Esophagus squamous epithelium (tissue), 5 donors: ENCODE measurements around the gene SIAE. TPM values are rescaled to one million over a fixed set of nuclear protein-coding genes. Genes with fewer than 3 reads are reported as not detected.

ENCODE experiments used
- DNase-seq: peaks from one replicate; lab custom pipeline; 2025; lab: John Stamatoyannopoulos, UW
- H3K27ac ChIP-seq, 4 donors: fragments of 200-600 bp; sonication (generic); one replicate each; pipeline ENCODE4 v1.5.1; 2016 to 2019; ENCODE audit warnings: mild to moderate bottlenecking in 1 of 4
- H3K27me3 ChIP-seq, 4 donors: fragments of 200-600 bp; sonication (generic); 1 replicate in 3 of 4; 2 replicates in 1 of 4; pipeline versions ENCODE4 v1.5.1 to v1.6.0; 2017 to 2021; ENCODE audit warnings: antibody characterized with exemption in 1 of 4
- H3K36me3 ChIP-seq, 3 donors: fragments of 200-600 bp; sonication (generic); one replicate each; pipeline ENCODE4 v1.5.1; 2016 to 2019
- H3K4me1 ChIP-seq, 3 donors: fragments of 200-600 bp; sonication (generic); one replicate each; pipeline ENCODE4 v1.5.1; 2017 to 2019
- H3K4me3 ChIP-seq, 4 donors: fragments of 200-600 bp; sonication (generic); 1 replicate in 3 of 4; 2 replicates in 1 of 4; pipeline ENCODE4 v1.5.1; 2016 to 2019; ENCODE audit warnings: mild to moderate bottlenecking in 2 of 4, moderate library complexity in 1 of 4
- H3K9me3 ChIP-seq, 3 donors: fragments of 200-600 bp; sonication (generic); one replicate each; pipeline ENCODE4 v1.5.1; 2016 to 2019
- CTCF ChIP-seq, 6 experiments: fragments of 450-650 bp in 4 of 6; fragments of 200-600 bp in 2 of 6; sonication (generic) in 2 of 6; IDR thresholded peaks; one replicate each; pipeline ENCODE4 v1.5.1; 2016 to 2019; ENCODE audit warnings: antibody characterized with exemption in 6 of 6, mild to moderate bottlenecking in 4 of 6, moderate library complexity in 4 of 6
- POLR2A ChIP-seq, 4 donors: fragments of 450-650 bp; IDR thresholded peaks; one replicate each; pipeline ENCODE4 v1.6.1; 2017; ENCODE audit warnings: antibody characterized with exemption in 4 of 4, mild to moderate bottlenecking in 4 of 4, moderate library complexity in 3 of 4
- WGBS, 2 donors: methylation state at CpG; one replicate each; pipeline ENCODE4 v1.1.5; 2018; 5-methylcytosine and 5-hydroxymethylcytosine counted together
- intact Hi-C: fragments of 100-400 bp; cut with DNase I; formaldehyde crosslinking; loops from one replicate; pipeline ENCODE4 v1.15.0; 2022
- total RNA-seq, 4 donors: library from RNA; depleted of rRNA; stranded (reverse); fragments of >200 nt; gene quantifications; one replicate each; pipeline ENCODE4 v1.1.0, GENCODE V29; 2016
- donor health status: DM: yes; HTN: yes; CAD: no.

The SIAE gene
- total RNA-seq, 4 donors from 2014 or later = 5.7 to 19.6 (median 8.0) TPM

- no peak for DNase-seq
- Histone ChIP-seq H3K27ac (no peak overlapping the region), H3K4me3 (no peak overlapping the region), H3K9me3 (no peaks in the 10 kb centered on the region), H3K36me3 (peaks cover 0 to 70% (median 0%) of the 10 kb centered on the region in 3 donors), H3K4me1 (no peaks in the 10 kb centered on the region), H3K27me3 (no peaks in the 10 kb centered on the region)
- TF ChIP-seq CTCF (IDR thresholded peaks at IDR 0.05) (no peak), POLR2A (IDR thresholded peaks at IDR 0.05) (no peak)
- intact Hi-C loops = loop anchor here (10.0 kb wide), 1 partner anchor 173 kb away; no protein-coding TSS in a partner anchor
Observed at GRCh38 chr11:124661553-124661952, 12.0 kb downstream of the SIAE start.

DNA sequence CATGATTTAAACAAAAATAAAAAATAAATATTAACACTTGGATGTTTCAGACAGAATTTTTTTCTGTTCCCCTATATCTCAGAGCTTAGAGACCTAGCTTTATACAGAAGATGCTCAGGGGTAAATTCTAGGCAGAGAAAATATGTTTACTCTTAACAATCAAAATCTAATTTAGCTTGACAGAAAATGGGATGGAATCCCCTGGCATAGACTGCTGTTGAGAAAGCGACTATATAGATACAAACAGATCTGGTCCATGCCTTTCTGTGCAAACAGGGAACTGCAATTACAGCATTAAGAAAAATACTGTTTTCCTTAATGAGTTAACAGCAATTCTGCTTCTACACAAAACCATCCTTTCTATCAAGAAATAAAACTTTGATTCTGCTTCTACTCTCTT lies 14.6 kb downstream of the SIAE start:
- 89 to 90% methylated on average over 1 of the region's 1 CpG for WGBS, 2 donors
- peaks cover 0 to 53% (median 0%) of the 10 kb centered on the region in 3 donors for H3K36me3 ChIP-seq
- intact Hi-C loops = no loop called here
- TF ChIP-seq POLR2A (IDR thresholded peaks at IDR 0.05) (no peak), CTCF (IDR thresholded peaks at IDR 0.05) (no peak)
- no peak for DNase-seq
- H3K4me3 ChIP-seq = no peak overlapping the region
- no peaks in the 10 kb centered on the region for H3K27me3 ChIP-seq
- no peaks in the 10 kb centered on the region for H3K9me3 ChIP-seq
- H3K27ac ChIP-seq = no peak overlapping the region
- H3K4me1 ChIP-seq = no peaks in the 10 kb centered on the region

- no peaks in the 10 kb centered on the region for H3K9me3 ChIP-seq
- H3K4me3 ChIP-seq = no peak overlapping the region
- intact Hi-C loops = no loop called here
- H3K4me1 ChIP-seq = no peaks in the 10 kb centered on the region
- no peak for TF ChIP-seq POLR2A (IDR thresholded peaks at IDR 0.05)
- no peak for TF ChIP-seq CTCF (IDR thresholded peaks at IDR 0.05)
- H3K27me3 ChIP-seq = no peaks in the 10 kb centered on the region
- 88 to 90% methylated on average over 3 of the region's 3 CpGs for WGBS, 2 donors
- no peak for DNase-seq
- no peak overlapping the region for H3K27ac ChIP-seq
- H3K36me3 ChIP-seq = peaks cover 0 to 53% (median 0%) of the 10 kb centered on the region in 3 donors
Observed at GRCh38 chr11:124658501-124658900, 15.0 kb downstream of the SIAE start.

DNA sequence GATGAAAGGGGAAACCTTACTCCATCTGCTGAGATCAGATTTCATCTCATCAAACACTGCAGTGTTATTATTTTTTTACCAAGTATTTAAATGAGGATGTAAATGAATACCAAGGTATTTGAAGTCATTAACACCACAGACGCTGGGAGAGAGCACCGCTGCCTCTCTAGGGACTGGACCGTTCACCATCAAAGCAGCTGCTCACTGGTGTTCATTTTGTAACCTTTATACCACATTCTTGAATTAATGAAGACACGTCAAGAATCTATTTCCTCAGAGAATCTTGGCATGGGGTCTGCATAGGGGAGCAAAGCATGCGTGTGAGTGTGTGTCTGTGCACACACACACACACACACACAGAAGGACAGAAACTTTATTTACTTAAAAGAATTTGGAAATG lies 15.6 kb downstream of the SIAE start:
- Histone ChIP-seq H3K27ac (no peak overlapping the region), H3K27me3 (no peaks in the 10 kb centered on the region), H3K4me3 (no peak overlapping the region), H3K9me3 (no peaks in the 10 kb centered on the region), H3K4me1 (no peaks in the 10 kb centered on the region), H3K36me3 (peaks cover 0 to 53% (median 0%) of the 10 kb centered on the region in 3 donors)
- DNase-seq = no peak
- TF ChIP-seq CTCF (IDR thresholded peaks at IDR 0.05) (no peak), POLR2A (IDR thresholded peaks at IDR 0.05) (no peak)
- WGBS, 2 donors = 76 to 77% methylated on average over 5 of the region's 5 CpGs
- intact Hi-C loops = no loop called here

DNA sequence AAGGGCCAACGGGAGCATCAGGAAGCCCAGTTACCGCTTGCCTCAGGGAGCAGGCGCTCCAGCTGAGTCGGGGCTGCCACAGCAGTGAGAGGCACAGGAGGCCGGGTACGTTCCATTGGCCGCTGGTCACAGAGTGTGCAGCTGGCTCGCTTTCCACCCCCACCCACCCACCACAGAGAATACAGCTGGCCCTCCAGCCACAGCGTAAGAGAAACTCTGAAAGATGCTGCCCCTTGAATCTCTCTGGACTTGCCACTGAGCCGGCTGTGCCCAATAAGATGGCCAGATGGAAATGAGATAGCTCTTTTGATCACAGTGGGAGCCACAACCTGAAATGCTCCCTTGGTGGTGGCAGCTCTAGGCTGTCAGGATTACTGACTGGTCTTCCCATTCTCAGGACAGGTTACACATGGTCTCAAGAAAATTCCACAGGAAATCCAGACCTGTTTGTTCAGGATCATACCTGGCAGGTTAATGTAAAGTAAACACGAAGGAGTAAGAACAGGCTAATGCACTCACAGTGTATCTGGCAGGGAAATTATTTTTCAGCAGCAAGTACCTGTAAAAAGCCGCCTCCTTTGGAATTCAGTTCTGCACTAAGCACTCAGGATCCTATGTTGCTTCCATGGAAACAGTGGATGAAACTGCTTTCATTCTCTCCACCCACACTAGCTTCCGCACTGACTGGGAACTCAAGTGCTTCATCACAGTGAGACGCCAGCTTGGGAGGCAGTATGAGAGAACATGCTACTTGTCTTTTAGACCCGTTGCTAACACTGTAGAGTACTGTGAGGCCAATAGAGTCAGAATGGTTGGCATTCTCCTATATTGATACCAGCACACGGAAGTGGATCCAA lies 16.5 kb downstream of the SIAE start:
- Histone ChIP-seq H3K4me1 (no peaks in the 10 kb centered on the region), H3K27ac (no peak overlapping the region), H3K27me3 (no peaks in the 10 kb centered on the region), H3K4me3 (no peak overlapping the region), H3K36me3 (peaks cover 0 to 61% (median 0%) of the 10 kb centered on the region in 3 donors), H3K9me3 (no peaks in the 10 kb centered on the region)
- DNase-seq = no peak
- 51 to 59% methylated on average over 8 to 15 of the region's 16 CpGs for WGBS, 2 donors
- intact Hi-C loops = no loop called here
- no peak for TF ChIP-seq POLR2A (IDR thresholded peaks at IDR 0.05)
- TF ChIP-seq CTCF (IDR thresholded peaks at IDR 0.05) = no peak
